Hepatocyte (in vitro differentiated cells): ENCODE data around the gene PPP1R9A. TPM values are rescaled to one million over a fixed set of nuclear protein-coding genes. Genes with fewer than 3 reads are reported as not detected.

Experiments
- DNase-seq: peaks from one replicate; pipeline ENCODE4 v3.0.0-alpha.2; 2016; ENCODE audit warnings: low spot score
- H2AFZ ChIP-seq: fragments of 200-600 bp; sonication (generic); 2 replicates; pipeline ENCODE4 v1.6.0; 2016; ENCODE audit warnings: antibody characterized with exemption, mild to moderate bottlenecking
- H3K27ac ChIP-seq: fragments of 200-600 bp; sonication (generic); 2 replicates; pipeline ENCODE4 v1.5.1; 2016; ENCODE audit warnings: mild to moderate bottlenecking
- H3K27me3 ChIP-seq: fragments of 200-600 bp; sonication (generic); 2 replicates; pipeline ENCODE4 v1.6.1; 2016
- H3K36me3 ChIP-seq: fragments of 200-600 bp; sonication (generic); replicated peaks from 2 replicates; pipeline ENCODE4 v1.5.1; 2016; ENCODE audit warnings: low read depth; ENCODE audit not compliant: insufficient read depth
- H3K4me1 ChIP-seq: fragments of 200-600 bp; sonication (generic); 2 replicates; pipeline ENCODE4 v1.5.1; 2016; ENCODE audit warnings: mild to moderate bottlenecking, moderate library complexity; ENCODE audit not compliant: insufficient read depth
- H3K4me2 ChIP-seq: fragments of 200-600 bp; sonication (generic); 2 replicates; pipeline ENCODE4 v1.6.0; 2016
- H3K4me3 ChIP-seq: fragments of 200-600 bp; sonication (generic); 2 replicates; pipeline ENCODE4 v1.5.1; 2016; ENCODE audit warnings: mild to moderate bottlenecking
- H3K79me2 ChIP-seq: fragments of 200-600 bp; sonication (generic); 2 replicates; pipeline ENCODE4 v1.6.0; 2017; ENCODE audit warnings: mild to moderate bottlenecking
- H3K9me2 ChIP-seq: fragments of 200-600 bp; sonication (generic); replicated peaks from 2 replicates; pipeline ENCODE4 v1.6.0; 2017; ENCODE audit warnings: mild to moderate bottlenecking; ENCODE audit not compliant: insufficient read depth
- H3K9me3 ChIP-seq: fragments of 200-600 bp; sonication (generic); 2 replicates; pipeline ENCODE4 v1.5.1; 2016; ENCODE audit warnings: low read depth, mild to moderate bottlenecking
- H4K20me1 ChIP-seq: fragments of 200-600 bp; sonication (generic); 2 replicates; pipeline ENCODE4 v1.6.0; 2016; ENCODE audit warnings: mild to moderate bottlenecking; ENCODE audit not compliant: insufficient read depth, poor library complexity, severe bottlenecking
- CTCF ChIP-seq: fragments of 200-600 bp; sonication (generic); IDR thresholded peaks from 2 replicates; pipeline ENCODE4 v1.5.1; 2016; ENCODE audit warnings: antibody characterized with exemption, mild to moderate bottlenecking; ENCODE audit not compliant: poor library complexity
- EZH2 ChIP-seq: fragments of 200-600 bp; sonication (generic); IDR thresholded peaks from 2 replicates; pipeline ENCODE4 v1.6.1; 2016; ENCODE audit warnings: antibody characterized with exemption, mild to moderate bottlenecking, borderline replicate concordance
- EZH2phosphoT487 ChIP-seq: fragments of 200-600 bp; sonication (generic); IDR thresholded peaks from one replicate; pipeline ENCODE4 v1.6.1; 2018; ENCODE audit warnings: antibody characterized with exemption, mild to moderate bottlenecking, low read depth, moderate library complexity; ENCODE audit not compliant: unreplicated experiment, severe bottlenecking
- WGBS: methylation state at CpG from one replicate; pipeline ENCODE4 v1.1.6; 2016; ENCODE audit warnings: low lambda C conversion rate; ENCODE audit errors: missing lambda C conversion rate; 5-methylcytosine and 5-hydroxymethylcytosine counted together
- polyA plus RNA-seq: library from polyadenylated mRNA; unstranded; fragments of >200 nt; fragmentation: Nextera tagmentation; extraction: Ambion mirVana; gene quantifications from 2 replicates; pipeline ENCODE4 v1.2.1, GENCODE V29; 2016
- total RNA-seq: library from RNA; depleted of rRNA; stranded (reverse); fragments of >200 nt; gene quantifications from 2 replicates; pipeline ENCODE4 v1.2.3, GENCODE V29; 2014

The PPP1R9A gene
- total and polyA plus RNA-seq, 2 experiments from 2014 or later: 11.7 to 25.7 TPM

- no peaks in the 10 kb centered on the region for H3K9me3 ChIP-seq
- H3K4me1 ChIP-seq: no peaks in the 10 kb centered on the region
- H3K27me3 ChIP-seq: no peaks in the 10 kb centered on the region
- no peaks in the 10 kb centered on the region for H4K20me1 ChIP-seq
- H3K79me2 ChIP-seq: no peaks in the 10 kb centered on the region
- H3K9me2 ChIP-seq: no peaks in the 10 kb centered on the region
- no peak overlapping the region for H3K27ac ChIP-seq
- 67% methylated on average over 2 of the region's 2 CpGs for WGBS
- TF ChIP-seq EZH2 (no peak), EZH2phosphoT487 (no peak), CTCF (no peak)
- H3K36me3 ChIP-seq: no peaks in the 10 kb centered on the region
- DNase-seq: no peak
- no peak overlapping the region for H3K4me2 ChIP-seq
- H2AFZ ChIP-seq: no peak overlapping the region
- H3K4me3 ChIP-seq: no peak overlapping the region
Measured at GRCh38 chr7:94882891-94883290, 24.5 kb upstream of the PPP1R9A start.

GRCh38 chr7:94883616-94884015 is 23.8 kb upstream of the PPP1R9A start:
- DNase-seq: no peak
- H3K4me3 ChIP-seq: no peak overlapping the region
- no peak overlapping the region for H3K4me2 ChIP-seq
- H3K79me2 ChIP-seq: no peaks in the 10 kb centered on the region
- H3K27ac ChIP-seq: no peak overlapping the region
- H3K36me3 ChIP-seq: no peaks in the 10 kb centered on the region
- no peaks in the 10 kb centered on the region for H3K9me3 ChIP-seq
- H2AFZ ChIP-seq: no peak overlapping the region
- H3K9me2 ChIP-seq: no peaks in the 10 kb centered on the region
- WGBS: 95% methylated on average over 1 of the region's 1 CpG
- H3K27me3 ChIP-seq: no peaks in the 10 kb centered on the region
- no peak for TF ChIP-seq EZH2
- TF ChIP-seq EZH2phosphoT487: no peak
- no peak for TF ChIP-seq CTCF
- no peaks in the 10 kb centered on the region for H3K4me1 ChIP-seq
- H4K20me1 ChIP-seq: no peaks in the 10 kb centered on the region

- no peak overlapping the region for H2AFZ ChIP-seq
- H3K27me3 ChIP-seq: no peaks in the 10 kb centered on the region
- no peaks in the 10 kb centered on the region for H3K36me3 ChIP-seq
- H3K9me3 ChIP-seq: no peaks in the 10 kb centered on the region
- no peaks in the 10 kb centered on the region for H3K9me2 ChIP-seq
- H3K79me2 ChIP-seq: no peaks in the 10 kb centered on the region
- no peak overlapping the region for H3K4me3 ChIP-seq
- no peaks in the 10 kb centered on the region for H4K20me1 ChIP-seq
- H3K27ac ChIP-seq: no peak overlapping the region
- peak; percentile 40 for DNase-seq
- no peaks in the 10 kb centered on the region for H3K4me1 ChIP-seq
- no peak overlapping the region for H3K4me2 ChIP-seq
- TF ChIP-seq CTCF (peak; percentile 17), EZH2 (no peak)
- 51% methylated on average over 5 of the region's 5 CpGs for WGBS
Measured at GRCh38 chr7:94888551-94888950, 18.8 kb upstream of the PPP1R9A start.

- H3K36me3 ChIP-seq: no peaks in the 10 kb centered on the region
- H3K4me1 ChIP-seq: no peaks in the 10 kb centered on the region
- no peak overlapping the region for H2AFZ ChIP-seq
- no peaks in the 10 kb centered on the region for H3K9me3 ChIP-seq
- no peaks in the 10 kb centered on the region for H4K20me1 ChIP-seq
- 68% methylated on average over 2 of the region's 2 CpGs for WGBS
- no peaks in the 10 kb centered on the region for H3K9me2 ChIP-seq
- H3K4me2 ChIP-seq: no peak overlapping the region
- H3K79me2 ChIP-seq: no peaks in the 10 kb centered on the region
- no peak for DNase-seq
- no peak overlapping the region for H3K4me3 ChIP-seq
- no peaks in the 10 kb centered on the region for H3K27me3 ChIP-seq
- TF ChIP-seq EZH2phosphoT487: no peak
- no peak for TF ChIP-seq EZH2
- TF ChIP-seq CTCF: no peak
- H3K27ac ChIP-seq: no peak overlapping the region
Measured at GRCh38 chr7:94888995-94889523, 18.3 kb upstream of the PPP1R9A start.
